Calu3 (cell line): Measurements from ENCODE around the gene NDNF. TPM values are rescaled to one million over a fixed set of nuclear protein-coding genes. Genes with fewer than 3 reads are reported as not detected.
A peak's percentile ranks its signal among the peaks of the same experiment; 100 is the strongest.

Experiments used
- BruUV-seq: library from RNA; stranded (reverse); fragments of 400-500 nt; replicated peaks from 2 replicates; lab custom pipeline; 2021; lab: Mats Ljungman, UMichigan
- CTCF ChIA-PET: fragments of 300-600 bp; sonication (Branson Sonifier 250); formaldehyde crosslinking; loops from one replicate; lab custom pipeline; 2022; ENCODE audit warnings: antibody characterized with exemption; lab: Charles Lee
- DNase-seq: peaks from one replicate; pipeline ENCODE4 v3.0.0; 2022
- H3K27ac Mint-ChIP-seq: one replicate; pipeline ENCODE4 v1.8.0; 2022; ENCODE audit warnings: mixed read lengths; ENCODE audit not compliant: unreplicated experiment
- H3K27me3 Mint-ChIP-seq: one replicate; pipeline ENCODE4 v1.8.0; 2022; ENCODE audit warnings: mixed read lengths; ENCODE audit not compliant: unreplicated experiment
- H3K36me3 Mint-ChIP-seq: one replicate; pipeline ENCODE4 v1.8.0; 2022; ENCODE audit warnings: mild to moderate bottlenecking, moderate library complexity, mixed read lengths; ENCODE audit not compliant: insufficient read depth, unreplicated experiment
- H3K4me1 Mint-ChIP-seq: one replicate; pipeline ENCODE4 v1.8.0; 2022; ENCODE audit warnings: mild to moderate bottlenecking, low read depth, mixed read lengths; ENCODE audit not compliant: unreplicated experiment
- H3K4me3 Mint-ChIP-seq: one replicate; pipeline ENCODE4 v1.8.0; 2022; ENCODE audit warnings: mild to moderate bottlenecking, low read depth, moderate library complexity, mixed read lengths; ENCODE audit not compliant: unreplicated experiment
- H3K9me3 Mint-ChIP-seq: one replicate; pipeline ENCODE4 v1.8.0; 2022; ENCODE audit warnings: low read depth, mixed read lengths; ENCODE audit not compliant: unreplicated experiment
- CTCF ChIP-seq: fragments of 200-600 bp; IDR thresholded peaks from one replicate; pipeline ENCODE4 v1.8.0; 2022; ENCODE audit warnings: antibody characterized with exemption; ENCODE audit not compliant: unreplicated experiment
- intact Hi-C: fragments of 100-400 bp; cut with micrococcal nuclease; formaldehyde crosslinking; loops from one replicate; pipeline ENCODE4 v1.10.0; 2022; ENCODE audit not compliant: unreplicated experiment
- total RNA-seq: library from RNA; stranded (reverse); gene quantifications from 2 replicates; pipeline ENCODE4 v1.2.3, GENCODE V29; 2022

NDNF gene
- total RNA-seq, 1 experiment from 2014 or later: 0.66 TPM

- intact Hi-C loops: no loop called here
- H3K9me3 Mint-ChIP-seq: peaks cover 4% of the 10 kb centered on the region
- no peak overlapping the region for H3K4me3 Mint-ChIP-seq
- no peak for DNase-seq
- H3K27me3 Mint-ChIP-seq: no peaks in the 10 kb centered on the region
- no peak overlapping the region for H3K27ac Mint-ChIP-seq
- H3K4me1 Mint-ChIP-seq: peaks cover 24% of the 10 kb centered on the region
- CTCF ChIA-PET: no interaction called here
- peaks cover 6% of the 10 kb centered on the region for H3K36me3 Mint-ChIP-seq
- no peak for TF ChIP-seq CTCF
- BruUV-seq: no TSS peak
These were observed 5.2 kb upstream of the NDNF start for GRCh38 chr4:121077496-121077895.

DNA sequence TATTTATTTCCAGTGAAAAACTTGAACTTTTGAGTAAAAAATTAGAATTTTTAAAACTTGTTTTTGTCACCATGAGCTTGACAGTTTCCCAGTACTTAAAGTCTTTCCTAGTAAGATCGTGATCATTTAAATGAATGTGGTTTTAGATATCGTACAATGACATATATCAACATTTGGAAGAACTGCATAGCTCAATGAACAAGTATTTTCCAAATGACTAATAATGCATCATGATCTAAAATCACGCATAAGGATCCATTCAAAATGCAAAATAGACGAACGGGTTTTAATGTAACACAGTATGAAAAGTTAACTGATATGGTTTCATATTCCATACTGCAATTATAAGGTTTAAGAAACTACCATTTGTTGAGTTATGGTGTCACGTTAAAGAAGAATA, 4.1 kb upstream of the NDNF start:
- peaks cover 17% of the 10 kb centered on the region for H3K36me3 Mint-ChIP-seq
- CTCF ChIA-PET: no interaction called here
- H3K9me3 Mint-ChIP-seq: peaks cover 2% of the 10 kb centered on the region
- TF ChIP-seq CTCF: no peak
- H3K27ac Mint-ChIP-seq: no peak overlapping the region
- intact Hi-C loops: no loop called here
- no peaks in the 10 kb centered on the region for H3K27me3 Mint-ChIP-seq
- H3K4me3 Mint-ChIP-seq: no peak overlapping the region
- BruUV-seq: no TSS peak
- H3K4me1 Mint-ChIP-seq: peaks cover 24% of the 10 kb centered on the region
- no peak for DNase-seq

GRCh38 chr4:121073672-121074381, 1.5 kb upstream of the NDNF start:
- no TSS peak for BruUV-seq
- CTCF ChIA-PET: no interaction called here

GRCh38 chr4:121073004-121073435, 685 bp upstream of the NDNF start:
- peak overlapping the region; percentile 36 for H3K27ac Mint-ChIP-seq
- peaks cover 24% of the 10 kb centered on the region for H3K4me1 Mint-ChIP-seq
- intact Hi-C loops: no loop called here
- TF ChIP-seq CTCF: no peak
- peak overlapping the region; percentile 87 for H3K4me3 Mint-ChIP-seq
- DNase-seq: no peak
- no TSS peak for BruUV-seq
- H3K9me3 Mint-ChIP-seq: peaks cover 2% of the 10 kb centered on the region
- no peaks in the 10 kb centered on the region for H3K27me3 Mint-ChIP-seq
- peaks cover 31% of the 10 kb centered on the region for H3K36me3 Mint-ChIP-seq
- CTCF ChIA-PET: no interaction called here

More at GRCh38 chr4:121073672-121074381, 1.5 kb upstream of the NDNF start:
- H3K4me1 Mint-ChIP-seq: peaks cover 24% of the 10 kb centered on the region
- DNase-seq: peak; percentile 6
- H3K36me3 Mint-ChIP-seq: peaks cover 31% of the 10 kb centered on the region
- no peak overlapping the region for H3K4me3 Mint-ChIP-seq
- H3K9me3 Mint-ChIP-seq: peaks cover 2% of the 10 kb centered on the region
- no peak overlapping the region for H3K27ac Mint-ChIP-seq
- no peaks in the 10 kb centered on the region for H3K27me3 Mint-ChIP-seq
- intact Hi-C loops: no loop called here
- TF ChIP-seq CTCF: no peak
